H1 (cell line): ENCODE results near the gene COLEC12. TPM values are rescaled to one million over a fixed set of nuclear protein-coding genes. Genes with fewer than 3 reads are reported as not detected.

ENCODE experiments used
- polyA plus RNA-seq, 7 experiments: library from polyadenylated mRNA; depleted of rRNA in 3 of 7; stranded (reverse) in 5 of 7; unstranded in 2 of 7; fragments of >200 nt in 5 of 7; fragments of 200-250 nt in 2 of 7; gene quantifications; 1 replicate in 5 of 7; 2 replicates in 1 of 7; 4 replicates in 1 of 7; pipeline versions ENCODE4 v1.2.1 to v1.2.3, GENCODE V29; 2011 to 2013; ENCODE audit warnings: missing spikeins in 2 of 7, mixed read lengths in 2 of 7
- total RNA-seq: library from RNA; stranded (reverse); fragmentation: NEBNext Ultra II Directional; extraction: Animal tissue kit (Norgen Biotek cat#: 25700); gene quantifications from 2 replicates; pipeline ENCODE4 v1.2.1, GENCODE V29; 2021

Gene COLEC12
- total and polyA plus RNA-seq, 2 of the 8 experiments (the other 6 are each of a cell fraction or from before 2014, with no cell fraction given) = 0.44 to 2.3 TPM

Other genes starting within 250 kb of the COLEC12 start
- gene THOC1, start 232.7 kb downstream of the COLEC12 start, total RNA-seq = 59.3 and 66.4 TPM in 2 replicates
- gene THOC1, start 232.7 kb downstream of the COLEC12 start, polyA plus RNA-seq (2011; rRNA removed) = 12.2 and 19.1 TPM in 2 replicates
- not detected in 2 replicates for gene CETN1, start 79.7 kb upstream of the COLEC12 start, total RNA-seq
- gene CETN1, start 79.7 kb upstream of the COLEC12 start, polyA plus RNA-seq (2011; rRNA removed) = not detected in 2 replicates
- gene CLUL1, start 96.3 kb upstream of the COLEC12 start, total RNA-seq = 0.59 TPM in 1 of 2 replicates, not detected in the other
- 0.08 and 0.23 TPM in 2 replicates for gene CLUL1, start 96.3 kb upstream of the COLEC12 start, polyA plus RNA-seq (2011; rRNA removed)
- 85.1 and 91.9 TPM in 2 replicates for gene TYMS, start 157.0 kb upstream of the COLEC12 start, total RNA-seq
- gene TYMS, start 157.0 kb upstream of the COLEC12 start, polyA plus RNA-seq (2011; rRNA removed) = 76.8 and 110 TPM in 2 replicates
- gene ENOSF1, start 211.9 kb upstream of the COLEC12 start, total RNA-seq = 25.6 and 26.4 TPM in 2 replicates
- 15.4 and 17.6 TPM in 2 replicates for gene ENOSF1, start 211.9 kb upstream of the COLEC12 start, polyA plus RNA-seq (2011; rRNA removed)